Activated CD8-positive, alpha-beta memory T cell treated with anti-CD3 and anti-CD28 coated beads for 1 hour (primary cell): Measurements from ENCODE around the gene BNC2.

ENCODE experiments used
- DNase-seq, 2 donors: peaks; one replicate each; pipeline ENCODE4 v3.0.0-alpha.2; 2020; ENCODE audit warnings: low read depth in 1 of 2; ENCODE audit errors: extremely low read depth in 1 of 2

Gene BNC2

DNA sequence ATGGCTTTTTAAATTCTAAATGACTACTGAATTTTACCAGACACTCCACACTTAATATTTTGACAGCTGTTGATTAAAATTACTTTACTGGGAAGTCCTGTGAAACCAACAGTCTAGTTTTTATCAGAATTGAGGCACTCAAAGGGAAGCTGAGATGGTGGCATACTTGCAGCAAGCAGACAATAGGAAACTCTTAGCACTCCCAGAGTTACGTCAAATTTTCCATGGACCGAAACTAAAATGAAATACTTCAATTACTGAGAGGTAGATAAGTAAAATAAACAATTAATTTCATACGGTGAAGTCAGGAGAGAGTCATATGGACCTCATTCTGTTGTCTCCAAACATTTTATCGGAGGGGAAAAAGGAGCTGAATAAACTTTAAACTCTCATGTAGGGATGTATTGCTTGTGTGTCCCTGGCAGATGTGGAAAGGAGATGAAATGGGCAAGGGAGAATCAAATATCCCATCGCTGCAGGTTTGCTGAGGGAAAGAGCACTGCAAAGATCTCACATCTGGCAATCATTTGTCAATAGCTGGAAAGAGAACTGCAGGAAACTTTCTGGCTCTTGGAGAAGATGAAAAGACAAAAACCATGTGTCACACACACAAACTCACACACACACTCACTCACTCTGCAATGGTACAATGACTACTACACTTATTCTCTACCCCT lies 189.4 kb downstream of the BNC2 start:
- no peak for DNase-seq

- no peak for DNase-seq
These were observed 189.9 kb downstream of the BNC2 start for GRCh38 chr9:16680541-16680940.

GRCh38 chr9:16679327-16679821 lies 191.1 kb downstream of the BNC2 start:
- no peak for DNase-seq

DNA sequence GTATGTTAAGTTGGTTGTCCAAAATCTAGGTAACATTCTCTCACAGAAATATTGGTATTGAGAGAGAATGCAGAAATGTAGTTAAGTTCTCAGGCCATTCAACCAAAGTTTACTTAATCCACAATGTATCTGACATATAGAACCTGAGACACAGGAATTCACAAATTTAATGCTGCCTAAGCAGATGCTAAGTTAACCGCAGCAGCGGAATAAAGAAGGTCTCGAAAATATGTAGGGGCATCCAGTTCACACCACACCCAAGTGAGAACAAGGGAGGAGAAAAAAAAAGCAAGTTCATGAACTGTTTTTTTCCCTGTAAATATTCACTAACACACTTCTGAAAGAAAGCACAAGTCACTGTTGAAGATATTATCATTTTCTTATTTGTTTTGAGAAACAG lies 194.0 kb downstream of the BNC2 start:
- DNase-seq: no peak

GRCh38 chr9:16675131-16675530 lies 195.3 kb downstream of the BNC2 start:
- DNase-seq: no peak

- DNase-seq: no peak
These were observed 197.3 kb downstream of the BNC2 start for GRCh38 chr9:16673171-16673570.

DNA sequence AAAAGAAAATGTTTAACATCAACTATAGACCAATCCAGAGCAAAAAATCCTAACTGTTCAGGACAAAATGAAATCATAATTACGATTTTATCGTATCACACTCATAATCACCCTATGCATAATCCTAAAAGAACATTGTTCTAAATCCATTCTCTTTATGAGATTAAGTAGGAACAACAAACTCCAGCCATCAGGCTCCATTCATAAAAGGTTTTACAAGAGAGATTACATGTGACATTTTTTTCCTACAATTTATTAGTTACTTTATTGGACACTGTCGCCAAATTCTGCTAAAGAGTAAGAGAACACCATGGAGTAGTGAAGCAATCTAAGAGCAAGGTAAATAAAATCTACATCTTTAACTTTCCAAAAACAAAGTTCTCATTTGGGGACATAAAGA lies 198.0 kb downstream of the BNC2 start:
- no peak for DNase-seq

- DNase-seq: no peak
These were observed 198.8 kb downstream of the BNC2 start for GRCh38 chr9:16671591-16672137.

GRCh38 chr9:16670791-16671190 lies 199.7 kb downstream of the BNC2 start:
- DNase-seq: no peak

- no peak for DNase-seq
These were observed 201.7 kb downstream of the BNC2 start for GRCh38 chr9:16668734-16669295.

- DNase-seq: no peak
These were observed 206.3 kb downstream of the BNC2 start for GRCh38 chr9:16664211-16664610.

GRCh38 chr9:16661816-16662215 lies 208.7 kb downstream of the BNC2 start:
- DNase-seq: no peak

GRCh38 chr9:16659096-16659495 lies 211.4 kb downstream of the BNC2 start:
- DNase-seq: no peak

DNA sequence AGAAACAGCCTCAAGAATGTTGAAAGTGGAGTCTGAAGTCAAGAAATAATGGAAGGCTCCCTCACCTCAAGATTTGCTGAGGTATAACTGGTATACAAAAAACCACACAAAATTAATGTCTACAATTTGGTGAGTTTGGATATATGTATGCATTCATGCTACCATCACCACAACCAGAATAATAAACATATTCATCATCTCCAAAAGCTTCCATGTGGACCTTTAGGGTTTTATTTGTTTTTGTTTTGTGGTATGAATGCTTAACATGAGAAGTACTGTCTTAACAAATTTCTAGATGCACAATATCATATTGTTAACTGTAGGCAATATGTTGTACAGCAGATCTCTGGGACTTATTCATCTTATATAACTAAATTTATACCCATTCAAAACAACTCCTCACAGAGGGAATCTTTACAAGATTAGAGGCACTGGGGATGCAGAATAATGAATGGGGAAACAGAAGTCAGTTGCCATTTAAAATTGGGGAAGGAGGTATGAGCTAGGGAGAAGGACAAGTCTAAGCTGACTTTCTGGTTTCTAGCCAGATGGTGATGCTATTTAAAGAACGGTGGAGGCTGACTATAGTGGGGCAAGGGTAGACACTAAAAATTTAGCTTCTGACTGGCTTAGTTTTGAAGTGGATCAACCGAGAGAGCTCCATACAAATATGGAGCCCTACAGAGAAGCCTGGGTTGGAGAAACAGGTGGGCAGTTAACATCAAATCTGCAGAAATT lies 213.9 kb downstream of the BNC2 start:
- no peak for DNase-seq

- no peak for DNase-seq
These were observed 215.8 kb downstream of the BNC2 start for GRCh38 chr9:16654596-16655126.

GRCh38 chr9:16653491-16654399 lies 216.7 kb downstream of the BNC2 start:
- no peak for DNase-seq

GRCh38 chr9:16652582-16652981 lies 217.9 kb downstream of the BNC2 start:
- DNase-seq: no peak

GRCh38 chr9:16651446-16651964 lies 219.0 kb downstream of the BNC2 start:
- DNase-seq: no peak

GRCh38 chr9:16645970-16646369 lies 224.5 kb downstream of the BNC2 start:
- no peak for DNase-seq

- no peak for DNase-seq
These were observed 227.9 kb downstream of the BNC2 start for GRCh38 chr9:16642421-16643109.
